Stimulated activated CD8-positive, alpha-beta memory T cell treated with anti-CD3 and anti-CD28 coated beads, Interleukin-4, amount 100 ng/mL, for 4 hours (primary cell): ENCODE results near the gene CLTRN.

Experiments used
- DNase-seq, 2 donors: peaks; one replicate each; pipeline ENCODE4 v3.0.0-alpha.2; 2020; ENCODE audit warnings: low read depth in 2 of 2, low spot score in 1 of 2

Gene CLTRN

GRCh38 chrX:15579778-15580747 lies 84.5 kb downstream of the CLTRN start:
- no peak for DNase-seq
